ENCODE data around the gene GCHFR.

GRCh38 chr15:40759961-40760360 is 3.9 kb upstream of the GCHFR start:
- no peak for TF ChIP-seq CTCF (IDR thresholded peaks at IDR 0.05)
- no peak for TF ChIP-seq POLR2A (IDR thresholded peaks at IDR 0.05)
